ENCODE measurements around the gene SPARC.

DNA sequence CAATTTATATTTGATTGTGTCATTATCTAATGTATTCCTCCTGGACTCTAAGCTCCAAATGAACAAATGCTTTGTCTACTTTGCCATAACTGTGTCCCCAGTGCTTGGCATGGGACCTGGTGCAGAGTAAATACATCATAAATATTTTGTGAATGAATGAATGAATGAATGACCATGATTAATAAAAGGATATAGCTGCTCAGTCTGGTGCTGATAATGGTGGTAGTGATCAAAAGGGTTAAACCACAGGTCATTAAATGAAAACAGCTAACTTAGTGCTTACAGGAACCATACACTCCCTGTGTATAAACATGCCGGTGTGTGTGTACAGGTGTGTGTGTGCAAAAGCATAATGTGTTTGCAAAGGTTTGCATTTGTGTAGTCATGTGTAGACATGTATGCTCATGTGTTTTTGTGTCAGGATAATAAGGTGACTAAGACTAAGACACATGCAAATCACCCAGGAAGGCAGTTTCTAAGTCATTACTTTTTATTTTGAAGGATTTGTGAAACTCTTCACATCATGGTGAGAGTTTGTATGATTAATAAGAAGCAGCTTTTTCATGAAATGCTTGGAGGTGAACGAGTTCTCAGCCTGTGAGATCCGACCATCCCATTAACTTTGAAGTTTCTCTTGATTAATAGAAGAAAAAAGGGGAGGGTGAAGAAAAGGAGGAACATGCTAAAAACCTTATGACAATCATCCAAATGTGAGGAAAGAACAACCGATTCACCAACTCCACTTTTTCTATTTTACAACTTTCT is 24.6 kb downstream of the SPARC start:
- no peak for TF ChIP-seq CTCF (IDR thresholded peaks at IDR 0.05; ENCODE audit: low read depth, low read length)
- no peak for TF ChIP-seq EZH2phosphoT487 (IDR thresholded peaks at IDR 0.05; ENCODE audit: low read depth)

All from OCI-LY3 (cell line).